Neural progenitor cell (in vitro differentiated cells): ENCODE results near the gene LDLRAD4. TPM values are rescaled to one million over a fixed set of nuclear protein-coding genes. Genes with fewer than 3 reads are reported as not detected.

Experiments
- DNase-seq: peaks from one replicate; pipeline ENCODE4 v3.0.0-alpha.2; 2016; ENCODE audit warnings: low spot score
- H2AFZ ChIP-seq: fragments of 200-600 bp; sonication (generic); replicated peaks from 2 replicates; pipeline ENCODE4 v1.6.1; 2016; ENCODE audit warnings: antibody characterized with exemption
- H3F3A ChIP-seq: fragments of 200-600 bp; sonication (generic); 2 replicates; pipeline ENCODE4 v1.6.1; 2016; ENCODE audit warnings: antibody characterized with exemption, low read depth
- H3K27ac ChIP-seq: fragments of 200-600 bp; sonication (generic); 2 replicates; pipeline ENCODE4 v1.5.1; 2016; ENCODE audit warnings: mild to moderate bottlenecking
- H3K27me3 ChIP-seq: fragments of 200-600 bp; sonication (generic); 2 replicates; pipeline ENCODE4 v1.6.1; 2016; ENCODE audit warnings: mild to moderate bottlenecking, moderate library complexity
- H3K36me3 ChIP-seq: fragments of 200-600 bp; sonication (generic); 2 replicates; pipeline ENCODE4 v1.5.1; 2016
- H3K4me1 ChIP-seq: fragments of 200-600 bp; sonication (generic); 2 replicates; pipeline ENCODE4 v1.6.1; 2016; ENCODE audit warnings: mixed run types
- H3K4me2 ChIP-seq: fragments of 200-600 bp; sonication (generic); 2 replicates; pipeline ENCODE4 v1.6.1; 2016
- H3K4me3 ChIP-seq: fragments of 200-600 bp; sonication (generic); 2 replicates; pipeline ENCODE4 v1.5.1; 2016
- H3K79me2 ChIP-seq: fragments of 200-600 bp; sonication (generic); 2 replicates; pipeline ENCODE4 v1.6.1; 2016; ENCODE audit warnings: low read depth
- H3K9ac ChIP-seq: fragments of 200-600 bp; sonication (generic); 2 replicates; pipeline ENCODE4 v1.6.1; 2016
- H3K9me3 ChIP-seq: fragments of 200-600 bp; sonication (generic); 2 replicates; pipeline ENCODE4 v1.5.1; 2016; ENCODE audit warnings: low read depth
- H4K20me1 ChIP-seq: fragments of 200-600 bp; sonication (generic); 2 replicates; pipeline ENCODE4 v1.6.1; 2016; ENCODE audit warnings: low read depth
- H3K27ac Mint-ChIP-seq: 3 replicates; pipeline ENCODE4 v1.8.0; 2021; ENCODE audit warnings: mixed read lengths
- H3K27me3 Mint-ChIP-seq: 2 replicates; pipeline ENCODE4 v1.8.0; 2022; ENCODE audit warnings: low read depth, mild to moderate bottlenecking, inconsistent platforms, moderate library complexity, mixed read lengths; ENCODE audit not compliant: insufficient read depth
- H3K36me3 Mint-ChIP-seq: 3 replicates; pipeline ENCODE4 v1.8.0; 2021; ENCODE audit warnings: mixed read lengths
- H3K4me1 Mint-ChIP-seq: 3 replicates; pipeline ENCODE4 v1.8.0; 2021; ENCODE audit warnings: mixed read lengths
- H3K4me3 Mint-ChIP-seq: 3 replicates; pipeline ENCODE4 v1.8.0; 2021; ENCODE audit warnings: mild to moderate bottlenecking, moderate library complexity, mixed read lengths
- H3K9me3 Mint-ChIP-seq: 3 replicates; pipeline ENCODE4 v1.8.0; 2020; ENCODE audit warnings: mixed read lengths
- CTCF ChIP-seq: fragments of 200-600 bp; sonication (generic); IDR thresholded peaks from 2 replicates; pipeline ENCODE4 v1.5.1; 2017; ENCODE audit warnings: antibody characterized with exemption, mild to moderate bottlenecking
- EZH2 ChIP-seq: fragments of 200-600 bp; sonication (generic); IDR thresholded peaks from 2 replicates; pipeline ENCODE4 v1.6.1; 2017; ENCODE audit warnings: antibody characterized with exemption, mild to moderate bottlenecking, moderate library complexity
- EZH2phosphoT487 ChIP-seq: fragments of 200-600 bp; sonication (generic); IDR thresholded peaks from 2 replicates; pipeline ENCODE4 v1.6.1; 2017; ENCODE audit warnings: antibody characterized with exemption
- total RNA-seq: library from RNA; depleted of rRNA; stranded (reverse); fragments of >200 nt; gene quantifications from 2 replicates; pipeline ENCODE4 v1.2.3, GENCODE V29; 2015; ENCODE audit warnings: low replicate concordance

Gene LDLRAD4
- total RNA-seq, 1 donor from 2014 or later, result 0.65 TPM

- no peak for DNase-seq
- Mint-ChIP-seq H3K4me3 (no peak overlapping the region), H3K4me1 (peaks cover 25% of the 10 kb centered on the region), H3K27ac (no peak overlapping the region), H3K36me3 (no peaks in the 10 kb centered on the region), H3K9me3 (no peaks in the 10 kb centered on the region), H3K27me3 (peaks cover 6% of the 10 kb centered on the region)
- H3K79me2 ChIP-seq, result no peaks in the 10 kb centered on the region
- H3K9ac ChIP-seq, result no peak overlapping the region
- TF ChIP-seq EZH2phosphoT487 (no peak), EZH2 (no peak), CTCF (no peak)
- no peak overlapping the region for H2AFZ ChIP-seq
- H3F3A ChIP-seq, result no peaks in the 10 kb centered on the region
- H4K20me1 ChIP-seq, result no peaks in the 10 kb centered on the region
- no peak overlapping the region for H3K27ac ChIP-seq
- H3K4me2 ChIP-seq, result no peak overlapping the region
- no peaks in the 10 kb centered on the region for H3K9me3 ChIP-seq
- H3K4me1 ChIP-seq, result no peaks in the 10 kb centered on the region
- no peaks in the 10 kb centered on the region for H3K36me3 ChIP-seq
- no peak overlapping the region for H3K4me3 ChIP-seq
- no peaks in the 10 kb centered on the region for H3K27me3 ChIP-seq
Observed at GRCh38 chr18:13386891-13387801, 168.6 kb downstream of the LDLRAD4 start.

DNA sequence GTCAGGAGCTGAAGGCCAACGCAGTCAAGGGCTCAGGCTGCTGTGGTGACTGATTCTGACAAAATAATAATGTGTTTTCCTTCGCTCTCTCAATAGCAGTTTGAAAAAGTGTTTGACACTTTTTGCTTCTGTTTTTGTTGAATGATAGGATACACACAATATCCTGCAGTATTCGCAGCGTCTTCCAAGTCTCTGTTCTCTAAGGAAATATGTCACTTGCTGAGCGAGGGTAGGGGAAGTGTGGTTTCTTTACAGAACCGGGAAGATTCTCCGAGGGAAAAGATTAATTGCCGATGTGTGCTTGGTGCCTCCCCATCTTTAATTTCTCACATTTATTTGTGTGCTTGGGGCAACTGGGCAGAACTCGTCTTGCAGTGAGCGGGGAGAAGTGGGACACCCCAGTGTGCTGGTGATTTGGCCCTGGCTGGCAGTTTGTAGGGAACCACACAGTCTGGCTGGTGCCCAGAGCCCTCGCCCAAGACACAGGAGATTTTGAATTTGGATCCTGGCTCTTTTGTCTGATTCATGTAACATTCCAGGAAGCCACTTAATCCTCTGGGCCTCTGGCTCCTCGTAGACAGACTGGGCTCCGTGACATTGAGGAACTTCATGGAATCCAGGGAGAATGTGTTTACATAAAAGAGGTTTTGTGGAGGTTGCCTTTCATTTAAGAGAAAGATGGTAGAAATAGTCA lies 169.4 kb downstream of the LDLRAD4 start:
- Mint-ChIP-seq H3K4me1 (peaks cover 16% of the 10 kb centered on the region), H3K36me3 (no peaks in the 10 kb centered on the region), H3K4me3 (no peak overlapping the region), H3K9me3 (no peaks in the 10 kb centered on the region), H3K27ac (no peak overlapping the region), H3K27me3 (peaks cover 3% of the 10 kb centered on the region)
- DNase-seq, result no peak
- H3K9me3 ChIP-seq, result no peaks in the 10 kb centered on the region
- H2AFZ ChIP-seq, result no peak overlapping the region
- H3K4me2 ChIP-seq, result no peak overlapping the region
- no peaks in the 10 kb centered on the region for H4K20me1 ChIP-seq
- no peaks in the 10 kb centered on the region for H3K4me1 ChIP-seq
- H3K36me3 ChIP-seq, result no peaks in the 10 kb centered on the region
- H3K27ac ChIP-seq, result no peak overlapping the region
- no peaks in the 10 kb centered on the region for H3K27me3 ChIP-seq
- no peak overlapping the region for H3K4me3 ChIP-seq
- H3F3A ChIP-seq, result no peaks in the 10 kb centered on the region
- H3K79me2 ChIP-seq, result no peaks in the 10 kb centered on the region
- no peak overlapping the region for H3K9ac ChIP-seq
- no peak for TF ChIP-seq EZH2
- no peak for TF ChIP-seq CTCF
- TF ChIP-seq EZH2phosphoT487, result no peak

DNA sequence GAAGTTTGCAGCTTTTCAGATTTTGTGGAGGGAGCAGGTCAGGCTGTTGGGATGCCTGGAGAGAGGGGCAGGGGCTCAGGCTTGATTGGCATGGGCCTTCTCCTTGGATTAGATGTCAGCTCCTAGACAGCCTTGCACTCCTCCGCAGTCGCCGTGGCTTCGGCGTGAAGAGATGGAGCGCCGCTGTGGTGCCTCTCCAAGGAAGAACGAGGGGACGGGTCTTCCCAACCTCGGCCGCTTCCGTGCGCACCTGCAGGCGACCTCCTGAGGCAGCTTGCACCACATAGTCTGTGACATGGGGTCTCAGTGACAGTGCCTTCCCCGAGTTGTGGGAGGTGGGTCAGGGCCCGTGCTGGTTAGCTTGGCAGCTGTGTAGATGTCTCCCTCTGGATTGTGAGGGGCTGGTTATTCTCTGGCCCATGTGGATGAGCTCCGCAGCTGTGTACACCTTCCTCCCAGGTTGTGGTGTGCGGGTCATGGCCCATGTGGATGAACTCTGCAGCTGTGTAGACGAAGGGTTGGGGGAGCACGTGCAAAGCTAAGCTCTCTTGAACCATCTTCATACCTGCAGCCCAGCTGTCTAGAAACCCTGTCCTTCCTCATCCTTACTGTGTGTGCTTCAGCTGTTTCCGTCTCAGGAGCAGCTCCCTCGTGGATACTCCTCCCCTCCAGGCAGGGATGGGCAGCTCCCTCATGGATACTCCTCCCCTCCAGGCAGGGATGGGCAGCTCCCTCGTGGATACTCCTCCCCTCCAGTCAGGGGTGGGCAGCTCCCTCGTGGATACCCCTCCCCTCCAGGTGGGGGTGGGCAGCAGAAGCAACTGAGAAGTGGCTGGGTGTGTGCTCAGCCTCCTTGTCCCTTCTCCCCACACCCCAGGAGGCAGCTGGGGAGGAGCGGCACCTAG lies 170.3 kb downstream of the LDLRAD4 start:
- no peak overlapping the region for H3K27ac Mint-ChIP-seq
- H3K36me3 Mint-ChIP-seq, result no peaks in the 10 kb centered on the region
- H3K9me3 ChIP-seq, result no peaks in the 10 kb centered on the region
- no peak overlapping the region for H3K9ac ChIP-seq
- H3K4me3 ChIP-seq, result no peak overlapping the region
- H4K20me1 ChIP-seq, result no peaks in the 10 kb centered on the region
- H3F3A ChIP-seq, result no peaks in the 10 kb centered on the region
- H3K27me3 ChIP-seq, result no peaks in the 10 kb centered on the region
- H3K27ac ChIP-seq, result no peak overlapping the region
- H3K36me3 ChIP-seq, result no peaks in the 10 kb centered on the region
- no peaks in the 10 kb centered on the region for H3K79me2 ChIP-seq
- H3K4me2 ChIP-seq, result no peak overlapping the region
- H3K4me3 Mint-ChIP-seq, result no peak overlapping the region
- DNase-seq, result no peak
- no peaks in the 10 kb centered on the region for H3K9me3 Mint-ChIP-seq
- no peaks in the 10 kb centered on the region for H3K27me3 Mint-ChIP-seq
- TF ChIP-seq EZH2phosphoT487 (no peak), EZH2 (no peak), CTCF (no peak)
- H3K4me1 Mint-ChIP-seq, result peaks cover 11% of the 10 kb centered on the region
- no peaks in the 10 kb centered on the region for H3K4me1 ChIP-seq
- H2AFZ ChIP-seq, result no peak overlapping the region
